GM19025 (cell line): ENCODE measurements around the gene SCGB1D4.

Source experiments
- ATAC-seq: cut with Tn5 transposase; IDR thresholded peaks from one replicate; pipeline ENCODE4 v1.9.1; 2021; ENCODE audit warnings: mild to moderate bottlenecking, low read depth, moderate library complexity; ENCODE audit not compliant: unreplicated experiment

The SCGB1D4 gene

GRCh38 chr11:62280452-62280851 is 18.4 kb downstream of the SCGB1D4 start:
- no peak for ATAC-seq

- no peak for ATAC-seq
Observed at GRCh38 chr11:62273789-62274275, 25.0 kb downstream of the SCGB1D4 start.

GRCh38 chr11:62273284-62273683 is 25.6 kb downstream of the SCGB1D4 start:
- no peak for ATAC-seq

GRCh38 chr11:62269654-62270278 is 29.1 kb downstream of the SCGB1D4 start, which contains the start of gene SCGB2A2:
TSS of gene SCGB2A2 (plus strand) at chr11:62270158. CDS start at chr11:62270217, 59 bp downstream.
- no peak for ATAC-seq

- ATAC-seq, result no peak
Observed at GRCh38 chr11:62267576-62267975, 31.3 kb downstream of the SCGB1D4 start.

GRCh38 chr11:62267050-62267449 is 31.8 kb downstream of the SCGB1D4 start:
- ATAC-seq, result no peak

- no peak for ATAC-seq
Observed at GRCh38 chr11:62266558-62266957, 32.3 kb downstream of the SCGB1D4 start.

- ATAC-seq, result no peak
Observed at GRCh38 chr11:62264004-62264403, 34.9 kb downstream of the SCGB1D4 start.

- ATAC-seq, result no peak
Observed at GRCh38 chr11:62260261-62260953, 38.5 kb downstream of the SCGB1D4 start.

- no peak for ATAC-seq
Observed at GRCh38 chr11:62256281-62256680, 42.6 kb downstream of the SCGB1D4 start.

- ATAC-seq, result no peak
Observed at GRCh38 chr11:62253999-62254542, 44.8 kb downstream of the SCGB1D4 start.

- no peak for ATAC-seq
Observed at GRCh38 chr11:62251698-62252097, 47.2 kb downstream of the SCGB1D4 start.
